ENCODE results near the gene TMEM225. TPM values are rescaled to one million over a fixed set of nuclear protein-coding genes. Genes with fewer than 3 reads are reported as not detected.
"Not testable (repeated sequence)": the region's sequence is repeated elsewhere in the genome, so short reads cannot be mapped to it uniquely, and the experiment has no call there.

Gene TMEM225
- total and polyA plus RNA-seq, 7 experiments from 2014 or later = not detected

GRCh38 chr11:123899792-123900191, 14.3 kb upstream of the TMEM225 start:
- ATAC-seq (no peak), DNase-seq (no peak)
- intact Hi-C loops (cut with micrococcal nuclease) = no loop called here
- peaks cover 4 to 13% (median 6%) of the 10 kb centered on the region in 5 donors for H3K27me3 Mint-ChIP-seq
- H3K4me1 Mint-ChIP-seq = peaks cover 0 to 5% (median 0%) of the 10 kb centered on the region in 7 donors
- Histone ChIP-seq H3K36me3 (ENCODE audit: control insufficient read depth in 2 of 3, insufficient read depth in 3 of 3, low read length in 3 of 3) (no peaks in the 10 kb centered on the region), H3K27me3 (ENCODE audit: control insufficient read depth in 2 of 2, insufficient read depth in 2 of 2, low read length in 2 of 2) (no peaks in the 10 kb centered on the region), H3K4me3 (ENCODE audit: low read length) (no peak overlapping the region), H3K9me3 (ENCODE audit: control insufficient read depth in 2 of 3, low read length in 3 of 3) (no peaks in the 10 kb centered on the region), H3K4me1 (ENCODE audit: control insufficient read depth in 2 of 2, insufficient read depth in 2 of 2, low read length in 2 of 2) (no peaks in the 10 kb centered on the region), H3K27ac (ENCODE audit: low read depth, low read length) (no peak overlapping the region)
- no peak overlapping the region for H3K27ac Mint-ChIP-seq
- H3K4me3 Mint-ChIP-seq = no peak overlapping the region
- CTCF ChIA-PET = no interaction called here
- no peaks in the 10 kb centered on the region for H3K9me3 Mint-ChIP-seq
- H3K36me3 Mint-ChIP-seq = no peaks in the 10 kb centered on the region
- POLR2A ChIA-PET = no interaction called here

DNA sequence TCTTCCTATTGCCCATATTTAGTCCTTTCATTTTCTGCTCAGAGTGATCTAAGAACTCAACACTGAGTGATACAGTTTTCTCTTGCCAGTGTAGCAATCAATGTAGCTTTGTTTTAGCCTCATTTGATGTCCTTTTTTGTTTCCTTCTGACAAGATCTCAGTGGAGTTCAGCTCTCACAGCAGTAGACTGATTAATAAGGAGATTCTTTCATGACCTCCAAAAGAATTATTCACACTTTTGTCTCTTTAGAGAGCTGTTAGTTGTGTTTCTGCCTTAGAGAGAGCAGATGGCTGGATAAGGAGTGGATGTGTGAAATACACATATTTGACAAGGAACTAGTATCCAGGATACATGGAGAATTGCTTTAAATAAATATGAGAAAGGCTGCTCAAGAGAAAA, 6.6 kb upstream of the TMEM225 start:
- CTCF ChIA-PET = no interaction called here
- peaks cover 0 to 2% (median 0%) of the 10 kb centered on the region in 7 donors for H3K4me1 Mint-ChIP-seq

GRCh38 chr11:123880912-123881311, 4.6 kb downstream of the TMEM225 start:
- ChIA-PET CTCF (interaction anchor here (1.1 kb wide), 1 partner anchor 37 kb away, joined by 3 read pairs; no protein-coding TSS in a partner anchor), POLR2A (no interaction called here)
- Mint-ChIP-seq H3K36me3 (no peaks in the 10 kb centered on the region), H3K4me1 (no peaks in the 10 kb centered on the region), H3K27ac (no peak overlapping the region), H3K27me3 (peaks cover 0 to 27% (median 4%) of the 10 kb centered on the region in 5 donors), H3K4me3 (no peak overlapping the region), H3K9me3 (peaks cover 0 to 7% (median 0%) of the 10 kb centered on the region in 11 donors)
- ATAC-seq (no peak), DNase-seq (no peak)
- Histone ChIP-seq H3K27me3 (ENCODE audit: control insufficient read depth in 2 of 2, insufficient read depth in 2 of 2, low read length in 2 of 2) (no peaks in the 10 kb centered on the region), H3K27ac (ENCODE audit: low read depth, low read length) (no peak overlapping the region), H3K4me1 (ENCODE audit: control insufficient read depth in 2 of 2, insufficient read depth in 2 of 2, low read length in 2 of 2) (no peaks in the 10 kb centered on the region), H3K9me3 (ENCODE audit: control insufficient read depth in 2 of 3, low read length in 3 of 3) (no peaks in the 10 kb centered on the region), H3K36me3 (ENCODE audit: control insufficient read depth in 2 of 3, insufficient read depth in 3 of 3, low read length in 3 of 3) (no peaks in the 10 kb centered on the region), H3K4me3 (ENCODE audit: low read length) (no peak overlapping the region)
- intact Hi-C loops (cut with micrococcal nuclease) = no loop called here

More for the DNA sequence above, 6.6 kb upstream of the TMEM225 start:
- H3K27ac ChIP-seq (ENCODE audit: low read depth, low read length) = no peak overlapping the region
- DNase-seq = no peak
- peaks cover 0 to 1% (median 0%) of the 10 kb centered on the region in 11 donors for H3K9me3 Mint-ChIP-seq
- POLR2A ChIA-PET = no interaction called here
- H3K4me3 Mint-ChIP-seq = no peak overlapping the region
- H3K4me1 ChIP-seq (ENCODE audit: control insufficient read depth in 2 of 2, insufficient read depth in 2 of 2, low read length in 2 of 2) = no peaks in the 10 kb centered on the region
- H3K9me3 ChIP-seq (ENCODE audit: control insufficient read depth in 2 of 3, low read length in 3 of 3) = no peaks in the 10 kb centered on the region
- no peaks in the 10 kb centered on the region for H3K27me3 ChIP-seq (ENCODE audit: control insufficient read depth in 2 of 2, insufficient read depth in 2 of 2, low read length in 2 of 2)
- peaks cover 4 to 22% (median 8%) of the 10 kb centered on the region in 5 donors for H3K27me3 Mint-ChIP-seq
- no peak overlapping the region for H3K4me3 ChIP-seq (ENCODE audit: low read length)
- no peak overlapping the region for H3K27ac Mint-ChIP-seq
- no peak for ATAC-seq
- intact Hi-C loops (cut with micrococcal nuclease) = no loop called here
- H3K36me3 Mint-ChIP-seq = no peaks in the 10 kb centered on the region
- no peaks in the 10 kb centered on the region for H3K36me3 ChIP-seq (ENCODE audit: control insufficient read depth in 2 of 3, insufficient read depth in 3 of 3, low read length in 3 of 3)

- H3K36me3 ChIP-seq (ENCODE audit: control insufficient read depth in 2 of 3, insufficient read depth in 3 of 3, low read length in 3 of 3); H3K9me3 Mint-ChIP-seq; H3K27ac ChIP-seq (ENCODE audit: low read depth, low read length); POLR2A ChIA-PET; H3K9me3 ChIP-seq (ENCODE audit: control insufficient read depth in 2 of 3, low read length in 3 of 3); ATAC-seq; CTCF ChIA-PET; intact Hi-C loops (cut with micrococcal nuclease); DNase-seq; H3K27ac Mint-ChIP-seq; H3K4me1 Mint-ChIP-seq; H3K36me3 Mint-ChIP-seq; H3K4me1 ChIP-seq (ENCODE audit: control insufficient read depth in 2 of 2, insufficient read depth in 2 of 2, low read length in 2 of 2); H3K4me3 Mint-ChIP-seq; H3K4me3 ChIP-seq (ENCODE audit: low read length); H3K27me3 ChIP-seq (ENCODE audit: control insufficient read depth in 2 of 2, insufficient read depth in 2 of 2, low read length in 2 of 2); H3K27me3 Mint-ChIP-seq: not testable (repeated sequence)
These were observed 17.7 kb downstream of the TMEM225 start for GRCh38 chr11:123867795-123868194.

DNA sequence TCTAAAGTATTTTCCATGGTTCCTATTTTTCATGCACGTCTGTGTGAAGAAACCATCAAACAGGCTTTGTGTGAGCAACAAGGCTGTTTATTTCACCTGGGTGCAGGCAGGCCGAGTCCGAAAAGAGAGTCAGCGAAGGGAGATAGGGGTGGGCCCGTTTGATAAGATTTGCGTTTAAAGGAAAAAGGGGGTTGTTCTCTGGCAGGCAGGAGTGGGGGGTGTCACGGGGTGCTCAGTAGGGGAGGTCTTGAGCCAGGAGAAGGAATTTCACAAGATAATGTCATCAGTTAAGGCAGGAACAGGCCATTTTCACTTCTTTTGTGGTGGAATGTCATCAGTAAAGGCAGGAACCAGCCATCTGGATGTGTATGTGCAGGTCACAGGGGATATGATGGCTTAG, 20.2 kb downstream of the TMEM225 start:
- CTCF ChIA-PET; ATAC-seq; H3K36me3 ChIP-seq (ENCODE audit: control insufficient read depth in 2 of 3, insufficient read depth in 3 of 3, low read length in 3 of 3); H3K27me3 ChIP-seq (ENCODE audit: control insufficient read depth in 2 of 2, insufficient read depth in 2 of 2, low read length in 2 of 2); intact Hi-C loops (cut with micrococcal nuclease); DNase-seq; H3K9me3 Mint-ChIP-seq; H3K4me1 ChIP-seq (ENCODE audit: control insufficient read depth in 2 of 2, insufficient read depth in 2 of 2, low read length in 2 of 2); H3K27ac ChIP-seq (ENCODE audit: low read depth, low read length); H3K4me1 Mint-ChIP-seq; H3K4me3 ChIP-seq (ENCODE audit: low read length); H3K9me3 ChIP-seq (ENCODE audit: control insufficient read depth in 2 of 3, low read length in 3 of 3); POLR2A ChIA-PET; H3K27ac Mint-ChIP-seq; H3K4me3 Mint-ChIP-seq; H3K36me3 Mint-ChIP-seq: not testable (repeated sequence)
- H3K27me3 Mint-ChIP-seq = peaks cover 0 to 10% (median 0%) of the 10 kb centered on the region in 5 donors

- Histone ChIP-seq H3K4me1 (ENCODE audit: control insufficient read depth in 2 of 2, insufficient read depth in 2 of 2, low read length in 2 of 2) (no peaks in the 10 kb centered on the region), H3K36me3 (ENCODE audit: control insufficient read depth in 2 of 3, insufficient read depth in 3 of 3, low read length in 3 of 3) (no peaks in the 10 kb centered on the region), H3K9me3 (ENCODE audit: control insufficient read depth in 2 of 3, low read length in 3 of 3) (no peaks in the 10 kb centered on the region), H3K27me3 (ENCODE audit: control insufficient read depth in 2 of 2, insufficient read depth in 2 of 2, low read length in 2 of 2) (peaks cover 0 to under 1% of the 10 kb centered on the region in 2 donors), H3K4me3 (ENCODE audit: low read length) (no peak overlapping the region), H3K27ac (ENCODE audit: low read depth, low read length) (no peak overlapping the region)
- Mint-ChIP-seq H3K4me1 (no peaks in the 10 kb centered on the region), H3K4me3 (no peak overlapping the region), H3K9me3 (peaks cover 0 to 18% (median 5%) of the 10 kb centered on the region in 11 donors), H3K36me3 (no peaks in the 10 kb centered on the region), H3K27me3 (peaks cover 0 to 16% (median 0%) of the 10 kb centered on the region in 5 donors), H3K27ac (no peak overlapping the region)
- no peak for ATAC-seq
- ChIA-PET CTCF (no interaction called here), POLR2A (no interaction called here)
- DNase-seq = no peak
- intact Hi-C loops (cut with micrococcal nuclease) = no loop called here
These were observed 25.7 kb downstream of the TMEM225 start for GRCh38 chr11:123859731-123860130.

DNA sequence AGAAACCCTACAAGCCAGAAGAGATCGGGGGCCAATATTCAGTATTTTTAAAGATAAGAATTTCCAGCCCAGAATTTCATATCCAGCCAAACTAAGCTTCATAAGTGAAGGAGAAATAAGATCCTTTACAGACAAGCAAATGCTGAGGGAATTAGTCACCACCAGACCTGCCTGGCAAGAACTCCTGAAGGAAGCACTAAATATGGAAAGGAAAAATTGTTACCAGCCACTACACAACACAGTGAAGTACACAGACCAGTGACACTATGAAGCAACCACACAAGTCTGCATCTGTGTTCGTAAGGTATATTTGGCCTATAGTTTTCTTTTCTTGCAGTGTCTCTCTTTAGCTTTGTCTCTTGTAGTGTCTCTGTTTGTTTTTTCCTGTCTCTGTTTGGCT, 29.0 kb downstream of the TMEM225 start:
- Histone ChIP-seq H3K27me3 (ENCODE audit: control insufficient read depth in 2 of 2, insufficient read depth in 2 of 2, low read length in 2 of 2) (no peaks in the 10 kb centered on the region), H3K4me1 (ENCODE audit: control insufficient read depth in 2 of 2, insufficient read depth in 2 of 2, low read length in 2 of 2) (no peaks in the 10 kb centered on the region), H3K27ac (ENCODE audit: low read depth, low read length) (no peak overlapping the region), H3K36me3 (ENCODE audit: control insufficient read depth in 2 of 3, insufficient read depth in 3 of 3, low read length in 3 of 3) (no peaks in the 10 kb centered on the region), H3K9me3 (ENCODE audit: control insufficient read depth in 2 of 3, low read length in 3 of 3) (no peaks in the 10 kb centered on the region), H3K4me3 (ENCODE audit: low read length) (no peak overlapping the region)
- ChIA-PET CTCF (no interaction called here), POLR2A (no interaction called here)
- H3K27ac Mint-ChIP-seq = no peak overlapping the region
- DNase-seq = no peak
- no peak overlapping the region for H3K4me3 Mint-ChIP-seq
- no peaks in the 10 kb centered on the region for H3K4me1 Mint-ChIP-seq
- H3K27me3 Mint-ChIP-seq = peaks cover 2 to 25% (median 14%) of the 10 kb centered on the region in 5 donors
- no peak for ATAC-seq
- peaks cover 0 to 22% (median 6%) of the 10 kb centered on the region in 11 donors for H3K9me3 Mint-ChIP-seq
- H3K36me3 Mint-ChIP-seq = no peaks in the 10 kb centered on the region
- intact Hi-C loops (cut with micrococcal nuclease) = no loop called here
